Testis (tissue), 3 donors: ENCODE measurements around the gene SATL1. TPM values are rescaled to one million over a fixed set of nuclear protein-coding genes. Genes with fewer than 3 reads are reported as not detected.

Experiments used
- DNase-seq: peaks from one replicate; pipeline ENCODE4 v3.0.0-alpha.2; 2019
- H3K27ac ChIP-seq, 2 donors: fragments of 200-600 bp; sonication (generic); one replicate each; pipeline ENCODE4 v1.5.1; 2019
- H3K27me3 ChIP-seq: fragments of 200-600 bp; sonication (generic); one replicate; pipeline ENCODE4 v1.5.1; 2019
- H3K36me3 ChIP-seq: fragments of 200-600 bp; sonication (generic); one replicate; pipeline ENCODE4 v1.5.1; 2017; ENCODE audit warnings: low read depth; ENCODE audit errors: missing control alignments
- H3K4me1 ChIP-seq: fragments of 200-600 bp; sonication (generic); one replicate; pipeline ENCODE4 v1.5.1; 2019
- H3K4me3 ChIP-seq, 2 donors: fragments of 200-600 bp; sonication (generic); one replicate each; pipeline ENCODE4 v1.5.1; 2017 to 2019
- H3K9me3 ChIP-seq: fragments of 200-600 bp; sonication (generic); one replicate; pipeline ENCODE4 v1.5.1; 2017
- CTCF ChIP-seq, 3 experiments: fragments of 450-650 bp in 2 of 3; fragments of 200-600 bp in 1 of 3; sonication (generic) in 1 of 3; IDR thresholded peaks; one replicate each; pipeline ENCODE4 v1.5.1; 2016 to 2019; ENCODE audit warnings: antibody characterized with exemption in 3 of 3, mild to moderate bottlenecking in 2 of 3, moderate library complexity in 1 of 3
- POLR2A ChIP-seq: fragments of 450-650 bp; IDR thresholded peaks from one replicate; pipeline ENCODE4 v1.6.1; 2017; ENCODE audit warnings: antibody characterized with exemption, mild to moderate bottlenecking, moderate library complexity
- WGBS, 2 donors: methylation state at CpG; one replicate each; pipeline ENCODE4 v1.1.5; 2018; 5-methylcytosine and 5-hydroxymethylcytosine counted together
- intact Hi-C: fragments of 100-400 bp; cut with DNase I; formaldehyde crosslinking; loops from one replicate; pipeline ENCODE4 v1.15.1; 2023; ENCODE audit warnings: low total_unique reads
- polyA plus RNA-seq: library from polyadenylated mRNA; stranded (reverse); fragments of 350-450 nt; fragmentation: Illumina TruSeq; extraction: RNeasy Lipid Tissue Mini Kit (QIAGEN cat#74804); gene quantifications from one replicate; pipeline ENCODE4 v1.2.3, GENCODE V29; 2014; ENCODE audit warnings: low read depth, low replicate concordance; ENCODE audit not compliant: insufficient read depth
- total RNA-seq, 2 donors: library from RNA; depleted of rRNA; stranded (reverse); fragments of >200 nt; gene quantifications; one replicate each; pipeline ENCODE4 v1.2.3, GENCODE V29; 2016

Gene SATL1
- total and polyA plus RNA-seq, 3 donors from 2014 or later, result 0.95 to 2.5 (median 2.4) TPM

- no peaks in the 10 kb centered on the region for H3K36me3 ChIP-seq
- H3K27ac ChIP-seq, result peak overlapping the region in 1 of 2 donors; percentile 6
- TF ChIP-seq POLR2A, result no peak
- no peak for TF ChIP-seq CTCF (IDR thresholded peaks at IDR 0.05)
- no peaks in the 10 kb centered on the region for H3K4me1 ChIP-seq
- DNase-seq, result no peak
- no peaks in the 10 kb centered on the region for H3K27me3 ChIP-seq
- 51 to 68% methylated on average over 2 of the region's 2 CpGs for WGBS, 2 donors
- intact Hi-C loops, result no loop called here
- no peak overlapping the region for H3K4me3 ChIP-seq
- no peaks in the 10 kb centered on the region for H3K9me3 ChIP-seq
Measured at GRCh38 chrX:85223359-85223758, 20.2 kb downstream of the SATL1 start.

GRCh38 chrX:85221361-85221760, 22.2 kb downstream of the SATL1 start:
- intact Hi-C loops, result no loop called here
- WGBS, 2 donors, result 93 to 100% methylated on average over 1 of the region's 1 CpG

GRCh38 chrX:85215946-85216345, 27.6 kb downstream of the SATL1 start:
- Histone ChIP-seq H3K9me3 (no peaks in the 10 kb centered on the region), H3K36me3 (no peaks in the 10 kb centered on the region), H3K27ac (no peak overlapping the region), H3K27me3 (no peaks in the 10 kb centered on the region), H3K4me1 (no peaks in the 10 kb centered on the region), H3K4me3 (no peak overlapping the region)
- no peak for TF ChIP-seq POLR2A
- no peak for TF ChIP-seq CTCF (IDR thresholded peaks at IDR 0.05)
- intact Hi-C loops, result no loop called here
- 55 to 60% methylated on average over 1 of the region's 1 CpG for WGBS, 2 donors
- DNase-seq, result no peak

More at GRCh38 chrX:85221361-85221760, 22.2 kb downstream of the SATL1 start:
- no peaks in the 10 kb centered on the region for H3K36me3 ChIP-seq
- no peak overlapping the region for H3K27ac ChIP-seq
- H3K9me3 ChIP-seq, result no peaks in the 10 kb centered on the region
- no peak for DNase-seq
- no peaks in the 10 kb centered on the region for H3K27me3 ChIP-seq
- no peaks in the 10 kb centered on the region for H3K4me1 ChIP-seq
- TF ChIP-seq POLR2A (no peak), CTCF (IDR thresholded peaks at IDR 0.05) (no peak)
- no peak overlapping the region for H3K4me3 ChIP-seq

- H3K4me1 ChIP-seq, result no peaks in the 10 kb centered on the region
- TF ChIP-seq POLR2A, result no peak
- DNase-seq, result no peak
- 94 to 97% methylated on average over 3 of the region's 3 CpGs for WGBS, 2 donors
- no peaks in the 10 kb centered on the region for H3K9me3 ChIP-seq
- no peak overlapping the region for H3K27ac ChIP-seq
- H3K36me3 ChIP-seq, result no peaks in the 10 kb centered on the region
- intact Hi-C loops, result no loop called here
- no peak overlapping the region for H3K4me3 ChIP-seq
- no peaks in the 10 kb centered on the region for H3K27me3 ChIP-seq
Measured at GRCh38 chrX:85213792-85214530, 29.6 kb downstream of the SATL1 start.

GRCh38 chrX:85203461-85203970, 40.1 kb downstream of the SATL1 start:
- WGBS, 2 donors, result no CpG with 5 or more reads among the region's 8 CpGs
- no peak for DNase-seq
- Histone ChIP-seq H3K27me3 (no peaks in the 10 kb centered on the region), H3K36me3 (no peaks in the 10 kb centered on the region), H3K4me1 (no peaks in the 10 kb centered on the region), H3K27ac (peak overlapping the region in 1 of 2 donors; percentile 14), H3K9me3 (no peaks in the 10 kb centered on the region), H3K4me3 (no peak overlapping the region)
- TF ChIP-seq POLR2A (no peak), CTCF (IDR thresholded peaks at IDR 0.05) (no peak)
- intact Hi-C loops, result no loop called here
